Ovary (tissue), 9 donors: ENCODE data around the gene NLRC5. TPM values are rescaled to one million over a fixed set of nuclear protein-coding genes. Genes with fewer than 3 reads are reported as not detected.

Source experiments
- DNase-seq, 5 donors: peaks; one replicate each; pipeline ENCODE4 v3.0.0-alpha.2; 2019 to 2020
- H3K27ac ChIP-seq, 2 donors: fragments of 200-600 bp; one replicate each; pipeline versions ENCODE4 v1.5.1 to v1.8.0; 2019 to 2022
- H3K27me3 ChIP-seq: fragments of 200-600 bp; one replicate; pipeline ENCODE4 v1.8.0; 2022
- H3K36me3 ChIP-seq: fragments of 200-600 bp; sonication (generic); one replicate; pipeline ENCODE4 v1.5.1; 2019
- H3K4me1 ChIP-seq: one replicate; pipeline ENCODE4 v1.8.1; 2013; ENCODE audit warnings: mild to moderate bottlenecking, moderate library complexity; ENCODE audit not compliant: insufficient read depth
- H3K4me3 ChIP-seq: fragments of 200-600 bp; sonication (generic); one replicate; pipeline ENCODE4 v1.5.1; 2017
- H3K9me3 ChIP-seq, 2 donors: fragments of 200-600 bp in 1 of 2; sonication (generic) in 1 of 2; one replicate each; pipeline versions ENCODE4 v1.5.1 to v1.8.1; 2013 to 2019; ENCODE audit warnings: mild to moderate bottlenecking in 1 of 2, moderate library complexity in 1 of 2
- CTCF ChIP-seq, 3 donors: fragments of 450-650 bp in 2 of 3; fragments of 200-600 bp in 1 of 3; IDR thresholded peaks; one replicate each; pipeline versions ENCODE4 v1.5.1 to v1.8.0; 2016 to 2022; ENCODE audit warnings: antibody characterized with exemption in 3 of 3, mild to moderate bottlenecking in 1 of 3
- EP300 ChIP-seq: sonication (generic); formaldehyde crosslinking; IDR thresholded peaks from one replicate; pipeline ENCODE4 v1.6.1; 2017; ENCODE audit warnings: antibody characterized with exemption
- POLR2A ChIP-seq: fragments of 450-650 bp; IDR thresholded peaks from one replicate; pipeline ENCODE4 v1.6.1; 2017; ENCODE audit warnings: antibody characterized with exemption, mild to moderate bottlenecking, moderate library complexity
- WGBS, 3 donors: extraction: QIAGEN DNeasy Blood & Tissue Kit in 1 of 3; methylation state at CpG; one replicate each; pipeline versions ENCODE4 v1.1.5 to v1.1.7; 2013 to 2017; 5-methylcytosine and 5-hydroxymethylcytosine counted together
- intact Hi-C, 4 donors: fragments of 100-400 bp; cut with DNase I; formaldehyde crosslinking; loops; one replicate each; pipeline versions ENCODE4 v1.11.0 to v1.15.1; 2022 to 2023
- polyA plus RNA-seq, 2 donors: library from polyadenylated mRNA; stranded (reverse); fragments of 200-250 nt in 1 of 2; fragments of 350-450 nt in 1 of 2; fragmentation: Illumina TruSeq in 1 of 2; extraction: RNeasy Lipid Tissue Mini Kit (QIAGEN cat#74804) in 1 of 2; gene quantifications; one replicate each; pipeline ENCODE4 v1.2.3, GENCODE V29; 2013 to 2014
- total RNA-seq, 7 donors: library from RNA; depleted of rRNA in 2 of 7; stranded (reverse); fragments of >200 nt in 2 of 7; fragmentation: NEBNext Ultra II Directional in 3 of 7; extraction: Animal tissue kit (Norgen Biotek cat#: 25700) in 3 of 7; gene quantifications; one replicate each; pipeline versions ENCODE4 v1.1.0 to v1.2.4, GENCODE V29; 2016 to 2023
- donor health status: DM: no; HTN: no; CAD: no; lungs with moderate emphysema.
- donor health status: DM: no; HTN: no; CAD: no.
- donor health status: Bipolar disorder and iron deficiency.
- donor health status: DM: yes; HTN: yes; CAD: no.
- donor health status: DM: no; HTN: no; CAD: no.
- donor health status: DM: yes; HTN: yes; CAD: no.

Gene NLRC5
- total and polyA plus RNA-seq, 9 donors: 6.0 to 29.9 (median 14.7) TPM

DNA sequence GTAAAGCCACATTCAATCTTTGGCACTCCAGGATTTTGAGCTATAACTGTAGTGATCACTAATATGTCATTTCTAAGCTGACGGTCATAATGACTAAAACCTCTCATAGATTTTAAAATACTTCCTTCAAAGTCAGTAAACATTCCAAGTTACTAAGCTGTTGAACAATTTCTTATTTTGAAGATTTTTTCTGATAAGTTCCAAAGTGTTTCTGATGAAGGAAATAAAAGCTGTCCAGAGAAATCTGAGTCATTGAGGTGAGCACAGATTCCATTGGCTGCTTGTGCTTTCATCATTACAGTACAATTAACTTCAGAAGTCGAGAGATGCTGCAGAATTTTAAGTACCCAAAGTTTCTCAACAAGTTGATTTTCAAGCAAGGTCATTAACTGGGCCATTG, 23.9 kb downstream of the NLRC5 start:
- no peak for DNase-seq
- no peaks in the 10 kb centered on the region for H3K9me3 ChIP-seq
- H3K4me1 ChIP-seq: no peaks in the 10 kb centered on the region
- intact Hi-C loops: no loop called here
- no peaks in the 10 kb centered on the region for H3K27me3 ChIP-seq
- H3K4me3 ChIP-seq: no peak overlapping the region
- TF ChIP-seq CTCF (IDR thresholded peaks at IDR 0.05) (no peak), EP300 (no peak), POLR2A (no peak)
- 74 to 79% (median 79%) methylated on average over 2 of the region's 2 CpGs for WGBS, 3 donors
- no peak overlapping the region for H3K27ac ChIP-seq
- no peaks in the 10 kb centered on the region for H3K36me3 ChIP-seq

- Histone ChIP-seq H3K36me3 (no peaks in the 10 kb centered on the region), H3K27me3 (no peaks in the 10 kb centered on the region), H3K4me3 (no peak overlapping the region), H3K9me3 (no peaks in the 10 kb centered on the region), H3K27ac (no peak overlapping the region), H3K4me1 (no peaks in the 10 kb centered on the region)
- 96 to 98% (median 98%) methylated on average over 2 of the region's 2 CpGs for WGBS, 3 donors
- intact Hi-C loops: no loop called here
- DNase-seq: no peak
- TF ChIP-seq EP300 (no peak), POLR2A (no peak), CTCF (IDR thresholded peaks at IDR 0.05) (no peak)
Measured at GRCh38 chr16:57013902-57014301, 24.5 kb downstream of the NLRC5 start.

GRCh38 chr16:57016301-57016700, 26.9 kb downstream of the NLRC5 start:
- H3K9me3 ChIP-seq: no peaks in the 10 kb centered on the region
- intact Hi-C loops: no loop called here
- TF ChIP-seq CTCF (IDR thresholded peaks at IDR 0.05) (no peak), POLR2A (no peak), EP300 (no peak)
- H3K4me3 ChIP-seq: no peak overlapping the region
- H3K4me1 ChIP-seq: no peaks in the 10 kb centered on the region
- no peak for DNase-seq
- no peaks in the 10 kb centered on the region for H3K36me3 ChIP-seq
- WGBS, 3 donors: 90 to 94% (median 94%) methylated on average over 6 of the region's 6 CpGs
- H3K27ac ChIP-seq: no peak overlapping the region
- no peaks in the 10 kb centered on the region for H3K27me3 ChIP-seq

- Histone ChIP-seq H3K27me3 (no peaks in the 10 kb centered on the region), H3K4me3 (no peak overlapping the region), H3K4me1 (no peaks in the 10 kb centered on the region), H3K9me3 (no peaks in the 10 kb centered on the region), H3K27ac (no peak overlapping the region), H3K36me3 (no peaks in the 10 kb centered on the region)
- 82 to 95% (median 87%) methylated on average over 6 of the region's 6 CpGs for WGBS, 3 donors
- DNase-seq: no peak
- intact Hi-C loops: no loop called here
- TF ChIP-seq POLR2A: no peak
- TF ChIP-seq CTCF (IDR thresholded peaks at IDR 0.05): no peak
- no peak for TF ChIP-seq EP300
Measured at GRCh38 chr16:57016831-57017230, 27.5 kb downstream of the NLRC5 start.

GRCh38 chr16:57017251-57017650, 27.9 kb downstream of the NLRC5 start:
- no peaks in the 10 kb centered on the region for H3K4me1 ChIP-seq

More at GRCh38 chr16:57017251-57017650, 27.9 kb downstream of the NLRC5 start:
- intact Hi-C loops: no loop called here
- H3K9me3 ChIP-seq: no peaks in the 10 kb centered on the region
- no peak for DNase-seq
- no peak overlapping the region for H3K4me3 ChIP-seq
- no peaks in the 10 kb centered on the region for H3K27me3 ChIP-seq
- TF ChIP-seq EP300 (no peak), POLR2A (no peak), CTCF (IDR thresholded peaks at IDR 0.05) (no peak)
- H3K36me3 ChIP-seq: no peaks in the 10 kb centered on the region
- H3K27ac ChIP-seq: no peak overlapping the region
- WGBS, 3 donors: 72 to 73% (median 72%) methylated on average over 1 of the region's 1 CpG
